DMS153 (cell line): ENCODE data around the gene CYP46A1.
"Not testable (repeated sequence)": the region's sequence is repeated elsewhere in the genome, so short reads cannot be mapped to it uniquely, and the experiment has no call there.

Experiments
- DNase-seq: peaks from one replicate; lab custom pipeline; 2025; lab: John Stamatoyannopoulos, UW

The CYP46A1 gene

DNA sequence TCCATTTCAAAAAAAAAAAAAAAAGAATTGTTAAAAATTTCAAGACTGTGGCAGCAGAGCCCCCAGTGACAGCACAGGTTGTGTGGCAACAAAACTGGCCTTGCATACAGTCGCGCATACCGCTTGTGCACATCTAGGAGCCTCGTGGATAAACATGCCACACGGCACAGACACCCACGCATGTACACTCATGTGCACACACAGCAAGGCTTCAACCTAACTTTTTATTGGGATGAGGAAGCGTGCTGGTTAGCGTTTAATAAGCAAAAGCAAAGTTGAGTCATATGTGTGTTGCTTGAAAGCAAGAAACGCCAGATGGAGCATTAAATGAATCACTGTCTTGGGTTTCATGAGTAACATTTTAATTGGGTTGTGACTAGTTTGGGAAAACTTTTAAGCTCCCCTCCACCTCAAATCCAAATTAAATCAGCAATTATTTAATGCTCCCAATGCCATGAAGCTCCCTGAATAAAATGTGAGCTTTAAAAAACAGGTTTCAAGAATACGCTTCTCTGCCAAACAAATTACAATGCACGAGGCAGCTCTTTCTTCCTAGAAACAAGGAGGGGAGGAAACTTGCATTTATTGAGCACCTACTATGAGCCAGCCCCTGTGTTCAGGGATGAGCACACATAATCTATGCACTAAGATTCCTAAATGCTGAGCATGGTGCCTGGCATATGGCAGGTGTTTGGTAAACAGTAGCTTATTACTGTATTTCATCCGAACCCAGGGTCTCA lies 73.4 kb downstream of the CYP46A1 start:
- no peak for DNase-seq

DNA sequence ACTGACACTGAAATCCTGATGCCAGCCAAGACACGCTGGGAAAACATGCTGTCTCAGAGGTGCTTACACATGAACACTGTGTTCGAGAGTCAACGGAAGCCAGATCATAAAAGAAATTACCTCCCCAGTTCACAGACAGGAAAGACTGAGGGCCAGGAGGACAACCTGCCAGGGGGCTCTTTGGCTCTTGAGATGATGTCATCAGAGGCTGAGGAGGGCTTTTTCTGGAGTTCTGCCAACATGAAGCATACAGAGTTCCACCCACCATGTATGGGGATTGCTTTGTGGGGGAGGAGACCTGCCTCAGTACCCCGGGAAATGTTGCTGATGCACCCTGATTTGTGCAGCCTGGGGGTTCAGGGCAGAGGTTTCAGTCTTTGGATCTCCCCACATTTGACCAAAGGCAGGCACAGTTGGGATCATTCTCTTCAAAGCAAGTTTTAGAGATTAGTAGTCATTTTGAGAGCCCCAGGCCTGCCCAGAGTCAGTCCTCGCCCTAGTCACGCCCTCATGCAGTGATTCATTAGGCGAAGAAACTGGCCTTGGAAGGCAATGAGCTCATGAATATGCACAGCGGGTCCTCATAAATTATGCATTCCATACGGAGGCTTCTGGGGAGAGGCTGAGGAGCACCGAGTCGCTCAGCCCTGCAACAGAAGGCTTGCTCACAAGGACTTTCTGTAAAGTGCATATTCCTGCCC lies 74.2 kb downstream of the CYP46A1 start:
- no peak for DNase-seq

DNA sequence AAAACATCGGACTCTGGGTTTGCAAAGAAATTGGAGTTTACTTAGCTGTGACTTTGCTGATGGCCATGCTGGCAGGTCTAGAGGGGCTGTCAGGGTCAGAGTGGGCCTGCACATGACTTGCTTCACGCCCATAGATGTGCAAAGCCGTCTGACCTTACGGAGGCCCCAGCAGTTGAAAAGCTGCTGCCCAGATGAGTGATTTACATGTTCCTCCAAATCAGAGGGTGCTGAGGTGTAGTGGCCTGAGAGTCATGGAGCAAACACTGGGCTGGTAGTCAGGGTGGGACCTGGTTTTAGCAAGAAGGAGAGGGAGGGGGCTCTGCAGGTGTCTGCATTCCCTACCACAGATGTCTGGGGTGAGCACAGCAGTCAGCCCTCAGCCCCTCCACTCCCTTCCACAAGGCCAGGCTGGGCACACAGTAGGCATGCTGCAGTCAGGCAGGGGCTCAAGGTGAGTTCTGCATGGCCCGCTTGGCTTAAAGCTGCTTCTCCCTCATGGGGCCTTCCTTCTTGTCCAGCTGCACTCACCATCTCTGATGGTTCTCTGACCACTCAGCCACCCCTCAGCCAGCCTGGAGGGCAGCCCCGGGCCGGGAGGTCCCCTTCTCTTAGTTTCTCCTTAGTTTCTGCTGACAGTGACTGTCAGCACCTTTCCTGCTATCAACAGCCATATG lies 74.9 kb downstream of the CYP46A1 start:
- no peak for DNase-seq

DNA sequence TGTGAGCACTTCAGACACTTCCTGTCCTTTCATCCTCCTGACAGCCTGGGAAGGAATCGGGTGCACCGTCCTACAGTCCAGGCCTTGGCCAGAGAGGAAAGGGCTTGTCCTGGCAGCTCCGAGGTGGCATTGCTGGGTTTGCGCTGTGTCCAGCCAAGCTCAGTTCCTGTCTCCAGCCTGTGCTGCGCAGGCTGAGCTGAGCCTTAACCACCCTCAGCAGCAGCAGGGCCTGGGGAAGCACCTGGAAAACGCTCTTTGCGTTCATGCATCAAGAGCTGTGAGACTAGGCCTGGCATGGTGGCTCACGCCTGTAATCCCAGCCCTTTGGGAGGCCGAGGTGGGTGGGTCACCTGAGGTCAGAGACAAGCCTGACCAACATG lies 75.4 kb downstream of the CYP46A1 start:
- no peak for DNase-seq

DNA sequence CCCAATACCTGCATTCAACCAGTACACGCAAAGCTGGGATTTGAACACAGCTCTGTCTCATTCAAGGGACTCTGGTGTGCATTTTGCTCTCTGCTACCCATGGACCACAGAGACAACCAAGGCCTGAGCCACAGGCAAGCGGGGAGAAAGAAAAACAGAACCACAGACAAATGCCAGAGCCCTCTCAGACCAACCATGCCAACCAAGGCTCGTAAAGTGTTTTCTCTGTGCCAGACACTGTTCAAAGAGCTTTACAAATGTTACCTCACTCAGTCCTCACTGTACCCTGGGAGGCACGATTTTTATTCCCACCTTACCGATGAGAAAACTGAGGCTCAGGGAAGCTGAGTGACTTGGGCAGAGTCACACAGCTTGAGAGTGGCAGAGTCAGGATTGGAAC lies 76.7 kb downstream of the CYP46A1 start:
- DNase-seq, result no peak

DNA sequence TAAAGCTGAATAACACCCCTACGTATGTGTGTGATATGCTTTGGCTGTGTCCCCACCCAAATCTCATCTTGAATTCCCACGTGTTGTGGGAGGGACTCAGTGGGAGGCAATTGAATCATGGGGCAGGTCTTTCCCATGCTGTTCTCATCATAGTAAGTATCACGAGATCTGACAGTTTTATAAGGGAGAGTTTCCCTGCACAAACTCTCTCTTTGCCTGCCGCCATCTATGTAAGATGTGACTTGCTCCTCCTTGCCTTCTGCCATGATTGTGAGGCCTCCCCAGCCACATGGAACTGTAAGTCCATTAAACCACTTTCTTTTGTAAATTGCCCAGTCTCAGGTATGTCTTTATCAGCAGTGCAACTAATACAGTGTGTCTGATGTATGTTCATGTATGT lies 78.8 kb downstream of the CYP46A1 start:
- not testable (repeated sequence) for DNase-seq

DNA sequence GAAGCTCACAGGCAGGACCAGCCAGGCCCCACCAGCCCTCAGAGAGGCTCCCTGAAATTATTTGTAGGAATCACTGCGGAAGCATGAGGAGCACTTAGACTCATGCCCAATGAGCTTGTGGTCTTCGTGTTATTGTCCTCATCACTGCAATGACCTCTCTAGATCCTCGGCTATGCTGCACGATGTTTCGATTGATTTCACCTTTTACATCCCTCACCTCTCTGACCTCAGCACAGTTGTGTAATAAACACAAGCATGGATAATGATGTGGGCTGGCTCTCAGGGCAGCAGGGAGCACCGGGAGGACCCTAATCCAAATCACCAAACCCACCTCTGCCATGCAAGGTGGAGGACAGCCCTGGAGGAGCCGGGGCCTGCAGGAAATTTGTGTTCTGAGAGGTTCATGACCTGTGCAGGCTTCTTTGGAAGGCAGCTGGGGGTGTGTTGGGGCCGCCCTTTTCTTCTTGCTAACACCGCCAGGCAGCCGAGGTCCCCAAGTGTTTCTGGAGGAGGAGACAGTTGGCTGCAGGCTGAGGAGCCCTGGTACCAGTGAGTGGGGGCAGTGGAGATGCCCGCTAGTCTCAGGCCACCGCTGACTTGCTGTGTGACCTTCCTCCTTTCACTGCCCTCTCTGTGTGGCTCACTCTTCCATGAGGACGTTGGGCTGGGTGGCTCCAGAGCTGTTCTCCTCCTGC lies 79.6 kb downstream of the CYP46A1 start:
- DNase-seq, result no peak

DNA sequence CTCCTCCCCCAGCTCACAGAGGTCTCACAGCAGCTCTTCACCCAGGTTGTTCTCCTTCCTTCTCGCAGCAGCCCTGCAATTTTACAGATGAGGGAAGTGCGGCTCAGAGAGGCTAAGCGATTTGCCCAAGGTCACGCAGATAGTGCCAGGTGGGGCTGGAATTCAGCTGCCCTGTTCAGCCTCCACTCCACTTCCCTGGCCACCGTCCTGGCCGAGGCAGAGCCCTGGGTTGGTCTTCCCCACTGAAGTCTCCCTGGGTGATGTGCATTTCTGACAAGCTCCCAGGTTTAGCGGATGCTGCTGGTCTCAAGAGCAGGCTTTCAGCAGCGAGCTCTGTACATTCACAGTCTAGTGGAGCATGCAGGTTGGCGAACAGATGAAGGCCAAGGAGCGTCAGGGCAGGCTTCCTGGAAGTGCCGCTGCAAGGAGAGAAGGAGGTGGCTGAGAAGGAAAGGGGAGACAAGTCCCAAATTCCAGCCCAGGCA lies 80.2 kb downstream of the CYP46A1 start:
- DNase-seq, result no peak

DNA sequence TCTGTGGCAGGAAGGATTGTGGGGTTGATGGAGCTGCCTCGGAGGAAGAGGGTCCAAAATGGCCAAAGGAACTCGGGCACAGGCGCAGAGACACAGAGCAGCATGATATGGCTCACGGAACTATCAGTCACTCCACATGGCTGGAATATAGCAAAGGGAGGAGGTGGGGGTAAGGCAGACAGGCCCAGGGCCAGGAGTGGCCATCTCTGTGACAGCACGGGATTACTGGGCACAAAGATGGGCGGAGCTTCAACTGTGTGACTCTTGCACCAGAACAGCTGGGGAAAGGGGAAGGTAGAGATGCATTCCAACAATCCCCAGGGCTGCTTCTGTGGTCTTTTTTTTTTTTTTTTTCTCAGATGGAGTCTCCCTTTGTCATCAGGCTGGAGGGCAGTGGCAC lies 84.3 kb downstream of the CYP46A1 start:
- DNase-seq, result no peak

DNA sequence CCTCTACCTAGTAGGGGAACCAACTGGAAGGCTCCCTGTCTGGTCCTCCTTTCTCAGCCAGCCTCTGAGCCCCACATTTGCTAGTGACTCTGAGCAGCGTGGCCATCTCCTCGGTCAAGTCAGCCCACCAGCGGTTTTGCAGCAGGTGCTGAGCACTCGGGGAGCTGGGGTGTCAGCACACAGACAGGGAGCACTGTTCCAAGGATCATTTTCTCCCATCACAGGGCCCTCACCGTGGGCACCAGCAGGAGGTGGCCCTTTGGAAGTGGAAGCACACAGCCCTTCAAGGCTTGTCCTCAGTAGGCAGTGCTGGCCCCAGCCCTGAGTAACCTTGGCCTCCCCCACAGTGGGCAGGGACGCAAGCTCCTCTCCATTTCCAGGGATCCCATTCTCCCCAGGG lies 85.0 kb downstream of the CYP46A1 start:
- no peak for DNase-seq

DNA sequence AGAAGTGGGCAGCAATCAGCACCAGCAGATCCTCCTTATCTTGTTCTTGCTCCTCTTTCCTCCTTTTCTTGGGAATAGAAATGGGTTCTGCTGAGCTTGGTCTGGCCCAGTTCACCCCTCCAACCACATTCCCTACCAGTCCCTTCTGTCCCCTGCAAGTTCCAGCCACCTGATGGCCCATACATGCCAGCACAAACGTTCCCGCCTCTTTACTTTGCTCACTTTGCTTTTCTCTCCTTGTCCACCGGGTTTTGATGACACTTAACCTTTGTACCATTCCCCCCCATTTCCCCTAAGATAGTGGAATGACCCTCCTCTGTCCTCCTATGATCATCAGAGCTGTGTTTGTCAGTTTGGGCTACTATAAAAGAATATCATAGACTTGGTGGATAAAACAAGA lies 85.7 kb downstream of the CYP46A1 start:
- DNase-seq, result no peak

DNA sequence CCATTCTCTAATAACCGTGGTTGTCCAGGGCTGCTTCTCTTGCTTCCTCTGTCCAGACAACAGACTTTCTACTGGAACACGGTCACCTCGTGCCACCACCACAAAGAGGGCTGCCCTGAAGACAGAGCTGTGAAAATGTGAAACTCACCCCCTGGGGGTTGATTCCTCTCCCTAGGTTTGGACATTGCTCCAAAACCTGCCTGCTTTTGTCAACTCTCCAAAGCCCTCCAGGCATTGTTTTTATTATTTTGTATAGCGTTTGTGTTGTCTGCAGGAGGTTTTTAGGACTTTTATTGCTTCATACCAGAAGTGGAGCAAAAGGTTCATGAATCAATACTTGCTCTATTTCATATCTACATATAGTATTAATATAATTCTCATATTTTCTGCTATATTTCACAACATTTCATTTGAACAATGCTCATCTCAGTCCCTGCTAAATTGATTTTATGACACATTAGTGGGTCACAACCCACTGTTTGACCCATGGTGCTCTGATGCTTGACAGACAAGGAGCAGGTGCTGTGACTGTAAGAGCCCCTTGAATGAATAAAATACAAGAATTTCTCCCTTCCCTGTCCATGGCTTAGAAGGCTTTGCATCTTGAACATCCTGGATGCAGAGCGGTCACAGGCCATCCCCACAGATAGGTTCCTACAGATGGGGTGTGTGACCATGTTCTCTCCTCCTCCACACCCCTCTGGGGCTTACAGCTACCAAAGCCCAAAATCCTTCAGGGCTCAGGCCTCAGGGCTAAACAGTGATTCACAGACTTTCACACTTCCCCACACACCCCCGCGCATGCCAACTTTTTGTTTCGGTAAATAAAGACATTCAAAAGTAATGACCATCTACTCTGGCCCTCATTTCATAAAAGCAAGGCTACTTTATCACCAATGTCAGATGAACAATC lies 88.5 kb downstream of the CYP46A1 start:
- DNase-seq, result no peak

DNA sequence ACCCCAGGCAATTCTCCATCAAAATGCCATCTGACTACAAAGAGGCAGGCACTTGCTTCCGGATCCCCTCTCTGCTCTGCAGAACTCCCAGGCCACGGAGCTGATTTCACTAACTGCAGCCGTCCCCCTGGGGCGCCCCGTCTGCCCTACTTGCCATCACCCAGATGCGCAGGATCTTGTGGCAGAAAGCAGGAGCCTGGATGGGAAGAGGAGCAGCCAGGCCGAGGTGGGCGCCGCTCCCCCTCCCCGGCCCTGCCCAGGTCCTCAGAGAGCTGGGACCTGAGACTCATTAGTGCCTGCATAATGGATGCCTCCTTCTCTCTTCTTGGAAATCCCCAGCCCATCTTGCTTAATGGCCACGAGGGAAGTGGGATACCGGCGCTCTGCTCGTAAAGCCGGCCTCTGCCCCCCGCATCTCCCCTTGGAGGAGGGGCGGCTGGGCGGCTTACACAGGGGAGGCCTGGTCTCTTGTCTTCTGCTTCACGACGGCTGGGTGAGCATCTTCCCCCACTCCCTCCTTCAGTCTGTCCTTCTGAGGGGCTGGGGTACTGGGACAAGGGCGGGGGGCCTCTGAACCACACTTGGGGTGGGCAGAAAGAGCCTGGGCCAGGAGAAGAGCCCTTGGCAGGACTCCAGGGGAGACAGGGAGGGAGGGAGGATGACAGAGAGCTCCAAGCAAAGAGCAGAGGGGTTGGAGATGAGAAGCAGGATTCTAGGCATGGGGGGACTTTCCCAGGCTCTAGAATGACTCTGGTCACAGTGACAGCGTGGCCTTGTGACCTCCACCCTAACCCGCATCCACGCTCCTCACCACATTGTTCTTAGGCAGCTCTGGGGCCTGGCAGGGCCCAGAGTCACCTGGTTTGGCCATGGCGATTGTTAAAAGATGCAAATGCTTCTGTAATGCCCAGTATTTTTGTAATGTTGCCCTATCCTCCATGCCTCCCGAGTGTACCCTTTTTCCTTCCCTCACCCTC lies 89.7 kb downstream of the CYP46A1 start:
- DNase-seq, result no peak

DNA sequence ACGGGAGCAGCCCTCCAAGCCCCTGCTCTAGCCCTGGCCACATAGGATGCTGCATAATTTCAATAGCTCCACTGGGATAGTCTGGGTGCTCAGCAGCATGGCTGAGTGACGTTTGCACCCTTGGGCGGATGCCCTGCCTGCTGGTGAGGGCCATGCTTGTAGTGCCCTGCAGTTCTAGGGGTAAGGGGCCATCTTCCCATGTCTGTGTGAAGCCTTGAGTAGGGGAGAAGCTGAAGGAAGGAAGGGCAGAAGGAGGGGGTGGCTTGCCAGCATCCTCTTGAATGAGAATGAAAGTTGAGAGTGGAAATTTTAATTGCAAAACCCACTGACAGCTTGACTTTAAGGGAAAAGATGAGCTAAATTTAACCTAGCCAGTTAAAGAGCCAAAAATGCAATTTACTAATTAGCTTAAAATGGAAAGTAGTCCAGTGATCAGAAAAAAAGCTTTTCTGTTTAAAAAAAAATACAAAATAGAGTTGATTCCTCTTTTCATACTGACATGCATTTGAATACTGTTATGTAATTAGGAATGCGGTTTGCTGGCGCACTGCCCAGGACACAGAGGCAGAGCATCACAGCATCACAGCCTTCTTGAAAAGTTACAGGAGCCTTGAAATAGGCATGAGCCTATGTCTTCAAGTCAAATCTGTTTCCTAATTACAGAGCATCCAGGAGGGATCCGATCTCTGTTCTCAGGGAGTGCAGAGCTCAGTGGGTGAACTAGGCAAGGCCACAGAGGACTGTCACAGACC lies 90.6 kb downstream of the CYP46A1 start:
- DNase-seq, result no peak

DNA sequence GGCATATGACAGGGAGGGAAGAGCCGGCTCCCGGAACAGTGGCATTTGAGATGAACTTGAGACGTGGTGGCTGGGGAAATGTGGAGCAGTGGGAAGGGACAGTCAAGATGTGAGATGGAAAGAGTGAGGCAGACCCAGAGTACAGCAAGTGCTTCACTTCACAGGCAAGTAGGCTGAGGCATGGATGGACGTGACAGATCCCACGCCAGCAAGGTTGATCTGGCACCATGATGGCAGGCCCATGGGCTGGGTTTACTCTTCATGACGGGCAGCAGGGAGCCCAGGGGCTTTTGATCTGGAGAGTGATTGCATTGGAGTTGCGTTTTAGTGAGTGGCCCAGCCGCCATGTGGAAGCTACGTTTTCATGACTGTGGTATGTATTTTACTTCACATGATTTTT lies 91.3 kb downstream of the CYP46A1 start:
- DNase-seq, result no peak
